ENCODE data around the gene MTHFD1L. TPM values are rescaled to one million over a fixed set of nuclear protein-coding genes. Genes with fewer than 3 reads are reported as not detected.

The MTHFD1L gene
- total RNA-seq, 3 donors from 2014 or later (not counting 1 experiment from before 2014, with no cell fraction given): 3.8 to 4.5 (median 4.3) TPM

GRCh38 chr6:151101161-151101815 lies 235.8 kb downstream of the MTHFD1L start:
- Histone ChIP-seq H3K4me3 (ENCODE audit: low read length) (no peak overlapping the region), H3K9me3 (ENCODE audit: control insufficient read depth, insufficient read depth, low read length) (no peaks in the 10 kb centered on the region), H3K27ac (ENCODE audit: low read length) (no peak overlapping the region), H3K36me3 (ENCODE audit: control insufficient read depth, insufficient read depth, low read length) (no peaks in the 10 kb centered on the region), H3K27me3 (ENCODE audit: control insufficient read depth, insufficient read depth, low read length) (no peaks in the 10 kb centered on the region), H3K4me1 (ENCODE audit: control insufficient read depth, insufficient read depth, low read length) (no peaks in the 10 kb centered on the region)
- no peak overlapping the region for H3K27ac Mint-ChIP-seq
- 95% methylated on average over 6 of the region's 6 CpGs for WGBS (ENCODE audit: insufficient coverage)
- intact Hi-C loops (cut with micrococcal nuclease): no loop called here
- H3K4me1 Mint-ChIP-seq: no peaks in the 10 kb centered on the region
- ATAC-seq: no peak
- H3K9me3 Mint-ChIP-seq: no peaks in the 10 kb centered on the region
- DNase-seq: no peak
- no peaks in the 10 kb centered on the region for H3K27me3 Mint-ChIP-seq (ENCODE audit: low read depth in 2 of 2)
- no peaks in the 10 kb centered on the region for H3K36me3 Mint-ChIP-seq
- no peak for TF ChIP-seq CTCF (IDR thresholded peaks at IDR 0.05)
- no peak overlapping the region for H3K4me3 Mint-ChIP-seq

GRCh38 chr6:151101816-151102694 lies 236.6 kb downstream of the MTHFD1L start:
- H3K4me1 ChIP-seq (ENCODE audit: control insufficient read depth, insufficient read depth, low read length): no peaks in the 10 kb centered on the region
- H3K27me3 ChIP-seq (ENCODE audit: control insufficient read depth, insufficient read depth, low read length): no peaks in the 10 kb centered on the region
- no peak for TF ChIP-seq CTCF (IDR thresholded peaks at IDR 0.05)
- no peak overlapping the region for H3K4me3 Mint-ChIP-seq
- DNase-seq: no peak
- no peaks in the 10 kb centered on the region for H3K36me3 ChIP-seq (ENCODE audit: control insufficient read depth, insufficient read depth, low read length)
- H3K36me3 Mint-ChIP-seq: no peaks in the 10 kb centered on the region
- ATAC-seq: no peak
- no peaks in the 10 kb centered on the region for H3K9me3 Mint-ChIP-seq
- H3K27ac Mint-ChIP-seq: no peak overlapping the region
- H3K4me1 Mint-ChIP-seq: no peaks in the 10 kb centered on the region
- WGBS (ENCODE audit: insufficient coverage): 96% methylated on average over 9 of the region's 10 CpGs
- intact Hi-C loops (cut with micrococcal nuclease): no loop called here
- H3K27me3 Mint-ChIP-seq (ENCODE audit: low read depth in 2 of 2): no peaks in the 10 kb centered on the region
- H3K9me3 ChIP-seq (ENCODE audit: control insufficient read depth, insufficient read depth, low read length): no peaks in the 10 kb centered on the region
- no peak overlapping the region for H3K27ac ChIP-seq (ENCODE audit: low read length)
- H3K4me3 ChIP-seq (ENCODE audit: low read length): no peak overlapping the region

GRCh38 chr6:151103266-151103665 lies 237.8 kb downstream of the MTHFD1L start:
- DNase-seq (no peak), ATAC-seq (no peak)
- H3K36me3 Mint-ChIP-seq: no peaks in the 10 kb centered on the region
- no peak for TF ChIP-seq CTCF (IDR thresholded peaks at IDR 0.05)
- Histone ChIP-seq H3K4me3 (ENCODE audit: low read length) (no peak overlapping the region), H3K36me3 (ENCODE audit: control insufficient read depth, insufficient read depth, low read length) (no peaks in the 10 kb centered on the region), H3K9me3 (ENCODE audit: control insufficient read depth, insufficient read depth, low read length) (no peaks in the 10 kb centered on the region), H3K27ac (ENCODE audit: low read length) (no peak overlapping the region), H3K4me1 (ENCODE audit: control insufficient read depth, insufficient read depth, low read length) (no peaks in the 10 kb centered on the region), H3K27me3 (ENCODE audit: control insufficient read depth, insufficient read depth, low read length) (no peaks in the 10 kb centered on the region)
- no peaks in the 10 kb centered on the region for H3K4me1 Mint-ChIP-seq
- no peaks in the 10 kb centered on the region for H3K9me3 Mint-ChIP-seq
- WGBS (ENCODE audit: insufficient coverage): 100% methylated on average over 4 of the region's 4 CpGs
- H3K4me3 Mint-ChIP-seq: no peak overlapping the region
- H3K27ac Mint-ChIP-seq: no peak overlapping the region
- no peaks in the 10 kb centered on the region for H3K27me3 Mint-ChIP-seq (ENCODE audit: low read depth in 2 of 2)
- intact Hi-C loops (cut with micrococcal nuclease): no loop called here
